Measurements from ENCODE around the gene ETHE1.
A peak's percentile ranks its signal among the peaks of the same experiment; 100 is the strongest.
"Not testable (repeated sequence)": the region's sequence is repeated elsewhere in the genome, so short reads cannot be mapped to it uniquely, and the experiment has no call there.

ETHE1 gene

GRCh38 chr19:43525836-43526771 is 897 bp downstream of the ETHE1 start:
- FAIRE-seq, result no peak
- no peak for DNase-seq (ENCODE audit: extremely low spot score, insufficient read length, low read depth)

GRCh38 chr19:43524922-43525835 is 1.8 kb downstream of the ETHE1 start:
- peak; percentile 71 for FAIRE-seq
- no peak for DNase-seq (ENCODE audit: extremely low spot score, insufficient read length, low read depth)

- not testable (repeated sequence) for DNase-seq (ENCODE audit: extremely low spot score, insufficient read length, low read depth); FAIRE-seq
Measured at GRCh38 chr19:43523696-43524095, 3.3 kb downstream of the ETHE1 start.

GRCh38 chr19:43522929-43523328 is 4.1 kb downstream of the ETHE1 start:
- FAIRE-seq (no peak), DNase-seq (ENCODE audit: extremely low spot score, insufficient read length, low read depth) (no peak)

- peak; percentile 80 for FAIRE-seq
- DNase-seq (ENCODE audit: extremely low spot score, insufficient read length, low read depth), result no peak
Measured at GRCh38 chr19:43519436-43520088, 7.4 kb downstream of the ETHE1 start.

- DNase-seq (ENCODE audit: extremely low spot score, insufficient read length, low read depth) (no peak), FAIRE-seq (no peak)
Measured at GRCh38 chr19:43518051-43518450, 8.9 kb downstream of the ETHE1 start.

GRCh38 chr19:43512399-43512798 is 14.6 kb downstream of the ETHE1 start:
- FAIRE-seq; DNase-seq (ENCODE audit: extremely low spot score, insufficient read length, low read depth): not testable (repeated sequence)

GRCh38 chr19:43511324-43511723 is 15.7 kb downstream of the ETHE1 start:
- FAIRE-seq, result no peak
- no peak for DNase-seq (ENCODE audit: extremely low spot score, insufficient read length, low read depth)

GRCh38 chr19:43510713-43511112 is 16.3 kb downstream of the ETHE1 start:
- FAIRE-seq, result no peak
- no peak for DNase-seq (ENCODE audit: extremely low spot score, insufficient read length, low read depth)

- FAIRE-seq (no peak), DNase-seq (ENCODE audit: extremely low spot score, insufficient read length, low read depth) (no peak)
Measured at GRCh38 chr19:43507880-43508279, 19.1 kb downstream of the ETHE1 start.

- DNase-seq (ENCODE audit: extremely low spot score, insufficient read length, low read depth), result no peak
- FAIRE-seq, result no peak
Measured at GRCh38 chr19:43506629-43507028, 20.4 kb downstream of the ETHE1 start.

- no peak for FAIRE-seq
- DNase-seq (ENCODE audit: extremely low spot score, insufficient read length, low read depth), result no peak
Measured at GRCh38 chr19:43505941-43506340, 21.1 kb downstream of the ETHE1 start.

GRCh38 chr19:43505186-43505456 is 21.9 kb downstream of the ETHE1 start:
- DNase-seq (ENCODE audit: extremely low spot score, insufficient read length, low read depth) (no peak), FAIRE-seq (no peak)

- DNase-seq (ENCODE audit: extremely low spot score, insufficient read length, low read depth) (no peak), FAIRE-seq (peak; percentile 29)
Measured at GRCh38 chr19:43504426-43505185, 22.4 kb downstream of the ETHE1 start, which contains the start of gene PHLDB3. TSS of gene PHLDB3 (minus strand) at chr19:43504746. CDS start at chr19:43504118, 628 bp downstream.

- FAIRE-seq (peak; percentile 98), DNase-seq (ENCODE audit: extremely low spot score, insufficient read length, low read depth) (peak; percentile 99)
Measured at GRCh38 chr19:43503501-43504425, 23.2 kb downstream of the ETHE1 start.

- no peak for FAIRE-seq
- DNase-seq (ENCODE audit: extremely low spot score, insufficient read length, low read depth), result no peak
Measured at GRCh38 chr19:43502419-43502976, 24.5 kb downstream of the ETHE1 start.

GRCh38 chr19:43501661-43502418 is 25.2 kb downstream of the ETHE1 start:
- no peak for FAIRE-seq
- DNase-seq (ENCODE audit: extremely low spot score, insufficient read length, low read depth), result no peak

- DNase-seq (ENCODE audit: extremely low spot score, insufficient read length, low read depth) (no peak), FAIRE-seq (no peak)
Measured at GRCh38 chr19:43499042-43499441, 28.0 kb downstream of the ETHE1 start.

Measured in GM18507 (cell line).